ENCODE results near the gene CBFA2T2. TPM values are rescaled to one million over a fixed set of nuclear protein-coding genes. Genes with fewer than 3 reads are reported as not detected.

The CBFA2T2 gene
- total and polyA plus RNA-seq, 2 donors (not counting 1 experiment from before 2014, with no cell fraction given) = 26.9 to 30.0 TPM

GRCh38 chr20:33531047-33531877, 41.4 kb downstream of the CBFA2T2 start:
- no peak for DNase-seq
- Histone ChIP-seq H2AFZ (ENCODE audit: insufficient read depth, low read depth, low read length, poor library complexity, severe bottlenecking) (no peak overlapping the region), H3K4me3 (ENCODE audit: control extremely low read depth in 1 of 5, extremely low read depth in 1 of 5, insufficient read depth in 1 of 5, low read depth in 2 of 5, low read length in 4 of 5) (no peak overlapping the region), H3K9me3 (ENCODE audit: control extremely low read depth in 1 of 3, control insufficient read depth in 2 of 3, insufficient read depth in 1 of 3, low read length in 2 of 3) (no peaks in the 10 kb centered on the region), H3K4me1 (ENCODE audit: control insufficient read depth in 2 of 2, insufficient read depth in 2 of 2, low read length in 2 of 2) (peaks cover 0 to 2% of the 10 kb centered on the region in 2 donors), H3K79me2 (ENCODE audit: control insufficient read depth, insufficient read depth, low read length) (peaks cover 52% of the 10 kb centered on the region), H3K4me2 (replicated peaks; ENCODE audit: low read depth, low read length, poor library complexity, severe bottlenecking) (no peak overlapping the region), H3K27ac (ENCODE audit: low read length in 2 of 2) (no peak overlapping the region), H3K36me3 (replicated peaks in 1 of 2; ENCODE audit: control extremely low read depth in 1 of 2, control insufficient read depth in 1 of 2, extremely low read depth in 1 of 2, insufficient read depth in 2 of 2, low read length in 1 of 2) (peaks cover 2 to 5% of the 10 kb centered on the region in 2 experiments), H3K9ac (ENCODE audit: low read length) (no peak overlapping the region), H3K27me3 (replicated peaks in 1 of 4; ENCODE audit: control extremely low read depth in 1 of 4, control insufficient read depth in 3 of 4, insufficient read depth in 4 of 4, low read length in 3 of 4) (no peaks in the 10 kb centered on the region), H4K20me1 (ENCODE audit: control insufficient read depth, insufficient read depth, low read length, poor library complexity, severe bottlenecking) (peaks cover 27% of the 10 kb centered on the region)
- CTCF ChIA-PET = interaction anchor here (0.5 kb wide), 1 partner anchor 806 kb away, joined by 3 read pairs; no protein-coding TSS in a partner anchor
- ATAC-seq (ENCODE audit: low read depth) = no peak
- Mint-ChIP-seq H3K27ac (no peak overlapping the region), H3K4me1 (peaks cover 28% of the 10 kb centered on the region), H3K9me3 (ENCODE audit: insufficient read depth) (no peaks in the 10 kb centered on the region), H3K27me3 (no peaks in the 10 kb centered on the region), H3K4me3 (no peak overlapping the region)
- POLR2A ChIA-PET = no interaction called here
- WGBS (ENCODE audit: insufficient coverage) = 94% methylated on average over 3 of the region's 6 CpGs
- TF ChIP-seq EZH2 (IDR thresholded peaks at IDR 0.05; ENCODE audit: borderline replicate concordance, insufficient read depth, low read depth, low read length, poor library complexity, severe bottlenecking) = no peak
- intact Hi-C loops (cut with micrococcal nuclease) = no loop called here

- H3K4me2 ChIP-seq (replicated peaks; ENCODE audit: low read depth, low read length, poor library complexity, severe bottlenecking) = no peak overlapping the region
- peaks cover 0 to 2% of the 10 kb centered on the region in 2 donors for H3K4me1 ChIP-seq (ENCODE audit: control insufficient read depth in 2 of 2, insufficient read depth in 2 of 2, low read length in 2 of 2)
- H3K4me3 ChIP-seq (ENCODE audit: control extremely low read depth in 1 of 5, extremely low read depth in 1 of 5, insufficient read depth in 1 of 5, low read depth in 2 of 5, low read length in 4 of 5) = no peak overlapping the region
- H3K27me3 ChIP-seq (replicated peaks in 1 of 4; ENCODE audit: control extremely low read depth in 1 of 4, control insufficient read depth in 3 of 4, insufficient read depth in 4 of 4, low read length in 3 of 4) = no peaks in the 10 kb centered on the region
- H3K79me2 ChIP-seq (ENCODE audit: control insufficient read depth, insufficient read depth, low read length) = peaks cover 52% of the 10 kb centered on the region
- Mint-ChIP-seq H3K27me3 (no peaks in the 10 kb centered on the region), H3K4me1 (peaks cover 26% of the 10 kb centered on the region), H3K4me3 (no peak overlapping the region), H3K27ac (no peak overlapping the region), H3K9me3 (ENCODE audit: insufficient read depth) (no peaks in the 10 kb centered on the region)
- peaks cover 27% of the 10 kb centered on the region for H4K20me1 ChIP-seq (ENCODE audit: control insufficient read depth, insufficient read depth, low read length, poor library complexity, severe bottlenecking)
- POLR2A ChIA-PET = no interaction called here
- DNase-seq = no peak
- intact Hi-C loops (cut with micrococcal nuclease) = no loop called here
- H3K27ac ChIP-seq (ENCODE audit: low read length in 2 of 2) = no peak overlapping the region
- H3K9me3 ChIP-seq (ENCODE audit: control extremely low read depth in 1 of 3, control insufficient read depth in 2 of 3, insufficient read depth in 1 of 3, low read length in 2 of 3) = no peaks in the 10 kb centered on the region
- H3K9ac ChIP-seq (ENCODE audit: low read length) = no peak overlapping the region
- peaks cover 2 to 3% of the 10 kb centered on the region in 2 experiments for H3K36me3 ChIP-seq (replicated peaks in 1 of 2; ENCODE audit: control extremely low read depth in 1 of 2, control insufficient read depth in 1 of 2, extremely low read depth in 1 of 2, insufficient read depth in 2 of 2, low read length in 1 of 2)
- TF ChIP-seq EZH2 (IDR thresholded peaks at IDR 0.05; ENCODE audit: borderline replicate concordance, insufficient read depth, low read depth, low read length, poor library complexity, severe bottlenecking) (no peak), CTCF (IDR thresholded peaks at IDR 0.05) (no peak)
- H2AFZ ChIP-seq (ENCODE audit: insufficient read depth, low read depth, low read length, poor library complexity, severe bottlenecking) = no peak overlapping the region
- ATAC-seq (ENCODE audit: low read depth) = no peak
- CTCF ChIA-PET = no interaction called here
- no CpG with 5 or more reads among the region's 1 CpG for WGBS (ENCODE audit: insufficient coverage)
Observed at GRCh38 chr20:33531885-33532284, 42.0 kb downstream of the CBFA2T2 start.

All from B cell (primary cell).